A549 treated with DMSO at 1 μM for 4 hours (cell line): ENCODE results near the gene AGR2. TPM values are rescaled to one million over a fixed set of nuclear protein-coding genes. Genes with fewer than 3 reads are reported as not detected.

Experiments used
- total RNA-seq: library from RNA; stranded (reverse); fragments of 200-300 nt; extraction: Qiagen RNA extraction; gene quantifications from 5 replicates; pipeline ENCODE4 v1.2.3, GENCODE V29; 2022; ENCODE audit warnings: low read depth

AGR2 gene
- total RNA-seq: 103 to 163 TPM (median 124 TPM) in 5 replicates

DNA sequence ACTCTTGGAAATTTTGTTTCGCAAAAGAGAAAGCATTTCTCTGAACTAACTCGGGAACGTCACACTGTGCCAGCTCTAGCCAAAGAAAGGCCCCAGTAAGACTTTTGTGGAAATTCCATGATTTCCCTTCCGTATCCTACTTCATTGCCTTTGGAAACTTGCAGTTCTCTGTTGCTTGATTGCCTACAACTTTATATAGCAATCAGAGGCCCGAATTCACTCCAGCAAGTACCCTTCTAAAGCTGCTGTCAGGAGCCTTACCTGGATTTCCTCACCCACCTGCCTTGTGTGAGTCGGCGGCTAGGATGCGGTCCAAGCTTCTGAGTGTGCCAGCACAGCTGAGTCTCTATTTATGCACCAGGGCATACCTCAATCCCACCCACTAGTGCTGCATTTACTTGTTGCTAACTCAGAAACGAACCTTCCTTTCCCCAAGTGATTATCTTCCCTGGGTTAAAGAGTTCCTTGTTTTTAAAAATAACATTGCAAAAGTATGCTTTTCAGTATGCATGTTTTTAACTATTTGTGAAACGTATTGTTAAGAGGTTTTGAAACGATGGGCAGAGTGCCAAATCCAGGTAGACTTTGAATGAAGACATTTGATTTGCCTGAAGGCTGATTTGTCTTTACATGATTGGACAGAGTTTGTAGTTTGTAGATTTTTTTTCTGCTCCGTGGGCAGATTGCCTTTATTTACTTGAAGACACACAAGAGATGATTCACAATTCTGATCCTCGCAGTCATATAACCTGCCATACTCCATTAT, at the start of gene AGR2:
TSS of gene AGR2 (minus strand) at position 326 of the 766 bp plus-strand sequence. CDS start 3,203 bp downstream, outside the sequence.

DNA sequence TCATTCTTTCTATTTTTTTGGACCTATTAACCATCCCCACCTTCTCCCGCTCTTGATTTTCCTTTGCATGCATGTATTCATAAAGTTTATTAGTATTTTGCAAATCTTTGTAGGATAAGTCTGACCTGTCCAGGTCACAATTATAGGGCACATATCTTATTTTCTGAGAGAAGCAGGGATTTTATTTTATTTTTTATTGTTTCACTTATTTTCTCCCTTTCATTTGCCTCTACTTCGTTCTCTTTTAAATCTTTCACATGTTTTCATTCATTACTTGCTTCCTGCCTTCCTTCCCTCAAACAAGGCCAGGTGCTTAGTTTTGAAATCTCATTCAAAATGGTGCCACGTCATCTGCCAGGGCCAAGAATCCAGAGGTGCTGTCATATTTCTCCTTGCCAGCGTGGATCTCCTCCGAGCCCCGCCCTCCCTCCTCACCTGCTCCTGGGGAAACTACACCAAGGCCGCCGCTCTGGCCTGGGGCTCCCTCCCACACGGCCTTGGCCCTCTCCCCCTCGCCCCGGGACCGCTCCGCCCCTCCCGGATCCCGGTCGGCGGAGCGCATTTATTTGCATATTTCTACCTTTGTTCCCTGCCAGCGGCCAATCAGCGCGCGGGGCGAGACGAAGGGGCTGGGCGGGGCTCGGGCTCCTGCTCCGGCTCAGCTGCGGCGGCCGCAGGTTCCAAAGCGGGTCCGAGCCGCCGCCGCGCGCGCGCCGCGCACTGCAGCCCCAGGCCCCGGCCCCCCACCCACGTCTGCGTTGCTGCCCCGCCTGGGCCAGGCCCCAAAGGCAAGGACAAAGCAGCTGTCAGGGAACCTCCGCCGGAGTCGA, 51.5 kb downstream of the AGR2 start, which contains the start of gene TSPAN13:
TSS of gene TSPAN13 (plus strand) at position 654 of the 830 bp plus-strand sequence. CDS start 213 bp downstream, outside the sequence.

Other genes starting within 250 kb of the AGR2 start
- gene ANKMY2, start 159.2 kb downstream of the AGR2 start, total RNA-seq: 13.2 to 17.3 TPM (median 14.2 TPM) in 5 replicates
- 93.5 to 108 TPM (median 102 TPM) in 5 replicates for gene BZW2, start 158.8 kb downstream of the AGR2 start, total RNA-seq
- gene TSPAN13, start 51.2 kb downstream of the AGR2 start, total RNA-seq: 10.9 to 16.1 TPM (median 13.9 TPM) in 5 replicates
- gene AGR3, start 77.0 kb upstream of the AGR2 start, total RNA-seq: 0.39 TPM in 1 of 5 replicates, not detected in the others